ENCODE data around the gene DISP2. TPM values are rescaled to one million over a fixed set of nuclear protein-coding genes. Genes with fewer than 3 reads are reported as not detected.

DISP2 gene
- total RNA-seq, 2 donors from 2014 or later, result 0.04 to 0.40 TPM

DNA sequence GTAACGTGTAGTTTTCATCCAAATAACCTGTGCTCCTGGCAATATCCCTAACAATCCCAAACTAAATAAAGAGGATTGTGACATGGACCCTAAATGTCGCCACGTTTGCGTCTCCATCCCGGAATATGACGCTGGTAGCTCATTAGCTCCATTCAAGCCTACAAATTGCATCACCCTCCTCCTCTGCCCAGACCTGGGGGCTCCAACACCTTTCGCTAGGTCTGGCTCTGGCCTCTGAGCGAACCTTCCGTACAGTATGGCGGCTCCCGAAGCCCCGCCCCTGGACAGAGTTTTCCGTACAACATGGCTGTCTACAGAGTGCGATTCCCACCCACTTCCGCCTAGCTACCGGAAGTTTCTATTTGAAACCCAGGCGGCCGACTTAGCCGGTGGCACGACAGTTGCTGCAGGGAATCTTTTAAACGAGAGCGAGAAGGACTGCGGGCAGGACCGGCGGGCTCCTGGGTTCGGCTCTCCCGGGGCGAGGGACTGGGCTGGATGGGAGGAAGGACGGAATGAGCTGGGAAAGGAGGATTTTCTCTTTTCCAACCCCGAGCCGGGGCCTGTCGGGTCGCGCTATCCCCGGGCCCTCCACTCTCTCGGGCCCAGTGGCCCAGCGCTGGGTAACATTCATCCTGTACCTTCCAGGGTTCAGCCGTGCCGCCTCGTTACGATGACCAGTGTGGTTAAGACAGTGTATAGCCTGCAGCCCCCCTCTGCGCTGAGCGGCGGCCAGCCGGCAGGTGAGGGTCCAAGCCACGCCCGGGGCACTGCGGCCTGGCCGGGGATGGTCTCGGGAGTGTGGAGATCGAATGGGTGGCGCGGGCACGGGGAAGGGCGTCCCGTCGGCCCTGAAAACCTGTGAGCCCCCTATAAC is 24.8 kb downstream of the DISP2 start, which contains the start of gene KNSTRN:
KNSTRN (plus strand) TSS at position 142 of the 877 bp plus-strand sequence; CDS start at position 257, 115 bp downstream.
- WGBS, 2 experiments (ENCODE audit: insufficient coverage in 1 of 2, insufficient read length in 1 of 2), result 4 to 7% methylated on average over 27 to 55 of the region's 57 CpGs
- H3K9me3 Mint-ChIP-seq, result peaks cover 11% of the 10 kb centered on the region
- TF ChIP-seq, protein P1, sequence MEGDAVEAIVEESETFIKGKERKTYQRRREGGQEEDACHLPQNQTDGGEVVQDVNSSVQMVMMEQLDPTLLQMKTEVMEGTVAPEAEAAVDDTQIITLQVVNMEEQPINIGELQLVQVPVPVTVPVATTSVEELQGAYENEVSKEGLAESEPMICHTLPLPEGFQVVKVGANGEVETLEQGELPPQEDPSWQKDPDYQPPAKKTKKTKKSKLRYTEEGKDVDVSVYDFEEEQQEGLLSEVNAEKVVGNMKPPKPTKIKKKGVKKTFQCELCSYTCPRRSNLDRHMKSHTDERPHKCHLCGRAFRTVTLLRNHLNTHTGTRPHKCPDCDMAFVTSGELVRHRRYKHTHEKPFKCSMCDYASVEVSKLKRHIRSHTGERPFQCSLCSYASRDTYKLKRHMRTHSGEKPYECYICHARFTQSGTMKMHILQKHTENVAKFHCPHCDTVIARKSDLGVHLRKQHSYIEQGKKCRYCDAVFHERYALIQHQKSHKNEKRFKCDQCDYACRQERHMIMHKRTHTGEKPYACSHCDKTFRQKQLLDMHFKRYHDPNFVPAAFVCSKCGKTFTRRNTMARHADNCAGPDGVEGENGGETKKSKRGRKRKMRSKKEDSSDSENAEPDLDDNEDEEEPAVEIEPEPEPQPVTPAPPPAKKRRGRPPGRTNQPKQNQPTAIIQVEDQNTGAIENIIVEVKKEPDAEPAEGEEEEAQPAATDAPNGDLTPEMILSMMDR (conservative IDR thresholded peaks at IDR 0.05), result no peak
- peaks cover 17% of the 10 kb centered on the region for H3K9me3 ChIP-seq (ENCODE audit: control insufficient read depth, low read length)
- H3K9ac ChIP-seq (ENCODE audit: extremely low read depth, low read length, poor library complexity, severe bottlenecking), result peak within 1 kb of the TSS; percentile 55
- peak within 1 kb of the TSS; percentile 93 for H3K4me3 Mint-ChIP-seq
- peaks cover 16% of the 10 kb centered on the region for H3K4me1 Mint-ChIP-seq
- H3K4me1 ChIP-seq (ENCODE audit: control insufficient read depth, insufficient read depth, low read length), result no peaks in the 10 kb centered on the region
- H3K36me3 ChIP-seq (ENCODE audit: control insufficient read depth, insufficient read depth, low read length), result peaks cover 26% of the 10 kb centered on the region
- H3K4me3 ChIP-seq (ENCODE audit: low read length), result peak within 1 kb of the TSS; percentile 95
- no peaks in the 10 kb centered on the region for H3K27me3 Mint-ChIP-seq (ENCODE audit: insufficient read depth)
- H3K27me3 ChIP-seq (ENCODE audit: control insufficient read depth, insufficient read depth, low read length, poor library complexity, severe bottlenecking), result no peaks in the 10 kb centered on the region
- peak within 1 kb of the TSS; percentile 93 for H3K27ac Mint-ChIP-seq
- peak; percentile 98 for DNase-seq
- peaks cover 31% of the 10 kb centered on the region for H3K36me3 Mint-ChIP-seq (ENCODE audit: low read depth)
- H3K27ac ChIP-seq (ENCODE audit: low read depth, low read length), result peak within 1 kb of the TSS; percentile 18

DNA sequence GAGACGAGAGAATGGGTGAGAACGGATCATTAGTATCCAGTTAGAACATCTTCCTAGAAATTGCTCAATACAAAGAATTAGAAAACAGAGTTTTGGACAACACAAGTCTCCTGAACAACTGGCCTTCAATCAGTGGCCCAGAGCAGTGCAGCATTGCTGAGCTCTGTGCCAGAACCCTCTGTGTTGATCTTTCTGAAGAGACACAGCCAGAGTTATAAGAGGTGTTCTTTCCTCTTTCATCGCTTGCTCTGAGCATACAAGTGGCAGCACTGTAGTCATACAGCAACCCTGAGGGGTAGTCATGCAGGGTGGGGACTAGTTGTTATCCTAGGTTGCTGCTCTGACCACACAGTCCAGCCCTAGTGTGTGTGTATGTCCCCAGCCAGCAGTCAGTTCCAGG is 28.5 kb downstream of the DISP2 start:
- peaks cover 61% of the 10 kb centered on the region for H3K36me3 ChIP-seq (ENCODE audit: control insufficient read depth, insufficient read depth, low read length)
- TF ChIP-seq, protein P1 (conservative IDR thresholded peaks at IDR 0.05), result no peak
- peaks cover 63% of the 10 kb centered on the region for H3K36me3 Mint-ChIP-seq (ENCODE audit: low read depth)

DNA sequence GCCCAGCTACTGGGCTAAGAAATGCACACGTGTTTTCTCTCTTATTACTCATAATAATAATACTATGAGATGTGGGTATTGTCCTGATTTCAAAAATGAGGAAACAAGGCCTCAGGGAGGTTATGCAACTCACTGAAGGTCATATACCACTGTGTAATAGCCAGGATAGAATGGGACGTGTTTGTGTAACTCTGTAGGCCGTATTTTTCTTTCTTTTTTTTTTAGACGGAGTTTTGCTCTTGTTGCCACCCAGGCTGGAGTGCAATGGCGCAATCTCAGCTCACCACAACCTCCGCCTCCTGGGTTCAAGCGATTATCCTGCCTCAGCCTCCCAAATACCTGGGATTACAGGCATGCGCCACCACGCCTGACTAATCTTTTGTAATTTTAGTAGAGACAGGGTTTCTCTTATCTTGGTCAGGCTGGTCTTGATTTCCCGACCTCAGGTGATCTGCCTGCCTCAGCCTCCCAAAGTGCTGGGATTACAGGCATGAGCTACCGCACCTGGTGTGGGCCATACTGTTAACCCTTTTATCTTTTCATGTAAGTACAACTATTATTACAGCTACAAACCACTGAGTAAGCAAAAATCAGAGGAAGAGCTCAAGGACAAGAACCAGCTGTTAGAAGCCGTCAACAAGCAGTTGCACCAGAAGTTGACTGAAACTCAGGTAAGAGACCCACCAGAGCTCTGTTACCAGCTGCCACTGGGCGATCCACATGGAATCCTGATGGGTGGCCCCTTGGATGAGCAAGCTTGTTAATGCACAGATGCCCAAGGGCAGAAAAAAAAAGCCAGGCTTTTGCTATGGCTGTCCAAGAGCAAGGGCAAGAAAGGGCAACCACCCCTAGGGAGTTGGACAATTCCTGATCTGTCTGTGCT is 31.2 kb downstream of the DISP2 start:
- H3K36me3 ChIP-seq (ENCODE audit: control insufficient read depth, insufficient read depth, low read length), result peaks cover 82% of the 10 kb centered on the region
- H3K27ac ChIP-seq (ENCODE audit: low read depth, low read length), result no peak overlapping the region
- Mint-ChIP-seq H3K9me3 (peaks cover 17% of the 10 kb centered on the region), H3K4me1 (peaks cover 9% of the 10 kb centered on the region), H3K27me3 (ENCODE audit: insufficient read depth) (no peaks in the 10 kb centered on the region), H3K27ac (no peak overlapping the region), H3K4me3 (no peak overlapping the region), H3K36me3 (ENCODE audit: low read depth) (peaks cover 87% of the 10 kb centered on the region)
- H3K27me3 ChIP-seq (ENCODE audit: control insufficient read depth, insufficient read depth, low read length, poor library complexity, severe bottlenecking), result no peaks in the 10 kb centered on the region
- no peaks in the 10 kb centered on the region for H3K4me1 ChIP-seq (ENCODE audit: control insufficient read depth, insufficient read depth, low read length)
- DNase-seq, result no peak
- TF ChIP-seq, protein P1 (conservative IDR thresholded peaks at IDR 0.05), result no peak
- H3K9ac ChIP-seq (ENCODE audit: extremely low read depth, low read length, poor library complexity, severe bottlenecking), result no peak overlapping the region
- no peak overlapping the region for H3K4me3 ChIP-seq (ENCODE audit: low read length)
- WGBS, 2 experiments (ENCODE audit: insufficient coverage in 1 of 2, insufficient read length in 1 of 2), result 95 to 96% methylated on average over 11 to 12 of the region's 13 CpGs
- H3K9me3 ChIP-seq (ENCODE audit: control insufficient read depth, low read length), result peaks cover 24% of the 10 kb centered on the region

More for the DNA sequence above, 28.5 kb downstream of the DISP2 start:
- no peak overlapping the region for H3K27ac ChIP-seq (ENCODE audit: low read depth, low read length)
- H3K27me3 ChIP-seq (ENCODE audit: control insufficient read depth, insufficient read depth, low read length, poor library complexity, severe bottlenecking), result no peaks in the 10 kb centered on the region
- Mint-ChIP-seq H3K27me3 (ENCODE audit: insufficient read depth) (no peaks in the 10 kb centered on the region), H3K27ac (no peak overlapping the region), H3K4me3 (no peak overlapping the region), H3K9me3 (peaks cover 17% of the 10 kb centered on the region), H3K4me1 (peaks cover 16% of the 10 kb centered on the region)
- 96 to 99% methylated on average over 3 of the region's 3 CpGs for WGBS, 2 experiments (ENCODE audit: insufficient coverage in 1 of 2, insufficient read length in 1 of 2)
- no peaks in the 10 kb centered on the region for H3K4me1 ChIP-seq (ENCODE audit: control insufficient read depth, insufficient read depth, low read length)
- peak overlapping the region; percentile 22 for H3K4me3 ChIP-seq (ENCODE audit: low read length)
- H3K9me3 ChIP-seq (ENCODE audit: control insufficient read depth, low read length), result peaks cover 24% of the 10 kb centered on the region
- DNase-seq, result no peak
- no peak overlapping the region for H3K9ac ChIP-seq (ENCODE audit: extremely low read depth, low read length, poor library complexity, severe bottlenecking)

Measured in endodermal cell (in vitro differentiated cells).